Mesenchymal stem cell (in vitro differentiated cells and primary cell): ENCODE measurements around the gene SFRP5.

Experiments
- DNase-seq: peaks from one replicate; pipeline ENCODE4 v3.0.0-alpha.2; 2013
- H2AFZ ChIP-seq: one replicate; pipeline ENCODE4 v1.6.1; 2013; ENCODE audit warnings: low read depth, mild to moderate bottlenecking, control low read depth, inconsistent platforms, low read length, moderate library complexity
- H2AK5ac ChIP-seq: 2 replicates; pipeline ENCODE4 v1.6.1; 2013; ENCODE audit warnings: low read length, moderate library complexity, mild to moderate bottlenecking, inconsistent platforms; ENCODE audit not compliant: severe bottlenecking
- H2BK120ac ChIP-seq: one replicate; pipeline ENCODE4 v1.6.1; 2013; ENCODE audit warnings: low read depth, mild to moderate bottlenecking, inconsistent platforms, low read length, moderate library complexity
- H2BK12ac ChIP-seq, 2 experiments: one replicate each; pipeline ENCODE4 v1.6.1; 2013; ENCODE audit warnings: inconsistent platforms in 2 of 2, low read length in 2 of 2, mild to moderate bottlenecking in 2 of 2, moderate library complexity in 2 of 2, control low read depth in 1 of 2
- H2BK15ac ChIP-seq: one replicate; pipeline ENCODE4 v1.6.1; 2013; ENCODE audit warnings: mild to moderate bottlenecking, low read depth, inconsistent platforms; ENCODE audit not compliant: poor library complexity, severe bottlenecking
- H2BK5ac ChIP-seq: 2 replicates; pipeline ENCODE4 v1.6.1; 2013; ENCODE audit warnings: low read depth, mild to moderate bottlenecking, low read length, control low read depth, inconsistent platforms; ENCODE audit not compliant: poor library complexity, severe bottlenecking
- H3K14ac ChIP-seq, 2 experiments: one replicate each; pipeline ENCODE4 v1.6.1; 2013; ENCODE audit warnings: inconsistent platforms in 2 of 2, low read length in 2 of 2, control low read depth in 1 of 2, mild to moderate bottlenecking in 1 of 2, moderate library complexity in 1 of 2
- H3K18ac ChIP-seq, 2 experiments: one replicate each; pipeline ENCODE4 v1.6.1; 2013; ENCODE audit warnings: inconsistent platforms in 2 of 2, low read length in 2 of 2, control low read depth in 1 of 2, low read depth in 1 of 2, mild to moderate bottlenecking in 1 of 2
- H3K23ac ChIP-seq, 2 experiments: one replicate each; pipeline ENCODE4 v1.6.1; 2013; ENCODE audit warnings: inconsistent platforms in 2 of 2, low read length in 2 of 2, mild to moderate bottlenecking in 2 of 2, moderate library complexity in 2 of 2, control low read depth in 1 of 2
- H3K27ac ChIP-seq: 2 replicates; pipeline ENCODE4 v1.5.1; 2013; ENCODE audit warnings: mild to moderate bottlenecking, moderate library complexity, low read length, control low read depth, inconsistent platforms; ENCODE audit not compliant: poor library complexity, severe bottlenecking
- H3K27me3 ChIP-seq, 2 experiments: 2 replicates each; pipeline versions ENCODE4 v1.6.1 to v1.7.0; 2013; ENCODE audit warnings: low read length in 2 of 2, mild to moderate bottlenecking in 2 of 2, moderate library complexity in 2 of 2, control low read depth in 1 of 2, inconsistent platforms in 1 of 2; ENCODE audit not compliant: control insufficient read depth in 1 of 2, insufficient read depth in 1 of 2
- H3K36me3 ChIP-seq, 2 experiments: 2 replicates each; pipeline versions ENCODE4 v1.6.1 to v1.7.0; 2013; ENCODE audit warnings: low read length in 2 of 2, control low read depth in 1 of 2, inconsistent platforms in 1 of 2, low read depth in 1 of 2, mild to moderate bottlenecking in 1 of 2; ENCODE audit not compliant: insufficient read depth in 2 of 2, control insufficient read depth in 1 of 2
- H3K4ac ChIP-seq, 2 experiments: one replicate each; pipeline ENCODE4 v1.6.1; 2013; ENCODE audit warnings: inconsistent platforms in 2 of 2, low read length in 2 of 2, mild to moderate bottlenecking in 2 of 2, moderate library complexity in 2 of 2, control low read depth in 1 of 2, low read depth in 1 of 2
- H3K4me1 ChIP-seq: 2 replicates; pipeline ENCODE4 v1.6.1; 2013; ENCODE audit warnings: low read depth, low read length, control low read depth; ENCODE audit not compliant: control insufficient read depth, insufficient read depth
- H3K4me2 ChIP-seq: 2 replicates; pipeline ENCODE4 v1.6.1; 2013; ENCODE audit warnings: low read length, mild to moderate bottlenecking, inconsistent platforms; ENCODE audit not compliant: poor library complexity, severe bottlenecking
- H3K4me3 ChIP-seq, 2 experiments: 2 replicates each; pipeline versions ENCODE4 v1.5.1 to v1.7.0; 2013; ENCODE audit warnings: low read length in 2 of 2, mild to moderate bottlenecking in 2 of 2, control low read depth in 1 of 2, low read depth in 1 of 2; ENCODE audit not compliant: insufficient read depth in 1 of 2
- H3K79me1 ChIP-seq: replicated peaks from 2 replicates; pipeline ENCODE4 v1.6.1; 2013; ENCODE audit warnings: mild to moderate bottlenecking, control low read depth, low read length, inconsistent platforms; ENCODE audit not compliant: poor library complexity, severe bottlenecking
- H3K9ac ChIP-seq: 2 replicates; pipeline ENCODE4 v1.7.0; 2013; ENCODE audit warnings: mild to moderate bottlenecking, low read length, moderate library complexity
- H3K9me3 ChIP-seq: 2 replicates; pipeline ENCODE4 v1.7.0; 2013; ENCODE audit warnings: mild to moderate bottlenecking, low read length; ENCODE audit not compliant: control insufficient read depth
- H4K8ac ChIP-seq: one replicate; pipeline ENCODE4 v1.6.1; 2013; ENCODE audit warnings: inconsistent platforms, mild to moderate bottlenecking, low read length, moderate library complexity
- H4K91ac ChIP-seq: one replicate; pipeline ENCODE4 v1.6.1; 2013; ENCODE audit warnings: mild to moderate bottlenecking, low read length, inconsistent platforms
- WGBS: methylation state at CpG from one replicate; pipeline ENCODE4 v1.1.7; 2013; ENCODE audit warnings: mixed read lengths; 5-methylcytosine and 5-hydroxymethylcytosine counted together

Gene SFRP5

DNA sequence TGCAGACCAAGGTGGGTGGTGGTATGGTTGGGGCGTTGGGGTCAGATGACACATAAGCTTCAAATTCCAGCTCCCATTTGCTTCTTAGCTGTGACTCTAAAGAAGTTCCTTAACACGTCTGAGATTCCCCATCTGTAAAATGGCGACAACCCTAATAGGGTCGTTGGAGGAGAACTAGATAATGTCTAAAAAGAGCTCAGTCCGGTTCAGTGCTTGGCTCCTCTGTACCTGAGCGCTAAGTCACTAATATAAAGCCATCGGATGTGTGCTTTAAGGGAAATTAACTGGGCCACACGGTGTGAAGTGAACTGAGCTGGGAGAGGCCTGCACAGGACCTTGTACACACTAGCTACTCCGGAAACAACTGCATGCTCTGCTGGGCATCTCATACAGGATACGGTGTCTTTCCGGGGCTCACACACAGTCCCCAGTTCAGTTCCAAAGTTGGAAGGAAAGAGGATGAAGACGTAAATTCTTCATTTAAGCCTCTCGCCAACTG is 35.3 kb downstream of the SFRP5 start:
- peak overlapping the region in 1 of 2 experiments; percentile 51 for H2BK12ac ChIP-seq
- peaks cover 18% of the 10 kb centered on the region for H3K79me1 ChIP-seq
- no peak overlapping the region for H2AFZ ChIP-seq
- DNase-seq, result no peak
- H2BK15ac ChIP-seq, result no peak overlapping the region
- no peak overlapping the region for H3K14ac ChIP-seq
- peak overlapping the region; percentile 55 for H4K91ac ChIP-seq
- no peak overlapping the region for H2AK5ac ChIP-seq
- H2BK120ac ChIP-seq, result no peak overlapping the region
- H3K9me3 ChIP-seq, result no peaks in the 10 kb centered on the region
- H3K23ac ChIP-seq, result no peak overlapping the region
- peak overlapping the region; percentile 44 for H3K4me2 ChIP-seq
- peak overlapping the region; percentile 99 for H3K9ac ChIP-seq
- H3K4me3 ChIP-seq, result peak overlapping the region in 1 of 2 experiments; percentile 97
- peak overlapping the region; percentile 95 for H4K8ac ChIP-seq
- H3K4ac ChIP-seq, result peak overlapping the region in 1 of 2 experiments; percentile 71
- 78% methylated on average over 12 of the region's 13 CpGs for WGBS
- H3K18ac ChIP-seq, result peak overlapping the region; percentile 76 to 83
- peaks cover 12% of the 10 kb centered on the region for H3K4me1 ChIP-seq
- peaks cover 4 to 31% of the 10 kb centered on the region in 2 experiments for H3K36me3 ChIP-seq
- no peak overlapping the region for H2BK5ac ChIP-seq
- no peaks in the 10 kb centered on the region for H3K27me3 ChIP-seq
- no peak overlapping the region for H3K27ac ChIP-seq

- 89% methylated on average over 6 of the region's 6 CpGs for WGBS
- no peaks in the 10 kb centered on the region for H3K27me3 ChIP-seq
- H3K9me3 ChIP-seq, result no peaks in the 10 kb centered on the region
These were observed 37.8 kb downstream of the SFRP5 start for GRCh38 chr10:97734021-97734420.

DNA sequence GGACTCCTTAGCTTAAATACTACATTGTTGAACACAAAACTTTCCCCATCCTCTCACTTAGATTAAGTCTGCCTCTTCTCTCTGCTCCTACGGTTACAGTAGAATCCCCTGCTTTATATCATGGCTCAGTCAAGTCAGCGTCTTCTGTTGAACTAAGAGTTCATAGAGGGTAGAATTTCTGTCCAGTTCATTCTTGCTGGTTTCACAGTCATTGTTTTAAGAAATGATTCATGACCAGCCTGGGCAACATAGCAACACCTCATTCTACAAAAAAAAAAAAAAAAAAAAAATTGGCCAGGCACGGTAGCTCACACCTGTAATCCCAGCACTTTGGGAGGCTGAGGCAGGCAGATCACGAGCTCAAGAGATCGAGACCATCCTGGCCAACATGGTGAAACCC is 38.5 kb downstream of the SFRP5 start:
- Histone ChIP-seq H2AK5ac (no peak overlapping the region), H3K4ac (no peak overlapping the region), H2BK5ac (no peak overlapping the region), H3K79me1 (peaks cover 3% of the 10 kb centered on the region), H2BK12ac (no peak overlapping the region), H3K14ac (no peak overlapping the region), H4K8ac (no peak overlapping the region), H3K4me1 (peaks cover 7% of the 10 kb centered on the region), H3K23ac (no peak overlapping the region), H3K27ac (no peak overlapping the region), H4K91ac (no peak overlapping the region), H3K9ac (no peak overlapping the region), H3K18ac (no peak overlapping the region), H3K4me2 (no peak overlapping the region), H3K4me3 (no peak overlapping the region), H3K36me3 (no peaks in the 10 kb centered on the region), H3K27me3 (no peaks in the 10 kb centered on the region), H2BK120ac (no peak overlapping the region), H2BK15ac (no peak overlapping the region), H2AFZ (no peak overlapping the region), H3K9me3 (no peaks in the 10 kb centered on the region)
- 82% methylated on average over 3 of the region's 5 CpGs for WGBS
- DNase-seq, result no peak

More at GRCh38 chr10:97734021-97734420, 37.8 kb downstream of the SFRP5 start:
- Histone ChIP-seq H3K27ac (no peak overlapping the region), H3K14ac (no peak overlapping the region), H4K8ac (peak overlapping the region; percentile 56), H2BK120ac (no peak overlapping the region), H3K18ac (no peak overlapping the region), H3K79me1 (peaks cover 9% of the 10 kb centered on the region), H2BK5ac (no peak overlapping the region), H2AK5ac (no peak overlapping the region), H2AFZ (no peak overlapping the region), H4K91ac (no peak overlapping the region), H3K4me2 (no peak overlapping the region), H3K4ac (no peak overlapping the region), H3K4me1 (peaks cover 12% of the 10 kb centered on the region), H3K9ac (no peak overlapping the region), H2BK15ac (no peak overlapping the region), H3K4me3 (no peak overlapping the region), H3K23ac (no peak overlapping the region), H2BK12ac (no peak overlapping the region), H3K36me3 (peaks cover 4 to 6% of the 10 kb centered on the region in 2 experiments)
- no peak for DNase-seq

- DNase-seq, result no peak
- Histone ChIP-seq H3K27me3 (no peaks in the 10 kb centered on the region), H2BK12ac (no peak overlapping the region), H3K4ac (no peak overlapping the region), H2AFZ (no peak overlapping the region), H3K9ac (no peak overlapping the region), H3K9me3 (no peaks in the 10 kb centered on the region), H2BK5ac (no peak overlapping the region), H3K14ac (no peak overlapping the region), H3K4me3 (no peak overlapping the region), H2AK5ac (no peak overlapping the region), H3K4me2 (no peak overlapping the region), H3K27ac (no peak overlapping the region), H3K23ac (no peak overlapping the region), H3K79me1 (no peaks in the 10 kb centered on the region), H3K36me3 (no peaks in the 10 kb centered on the region), H4K8ac (no peak overlapping the region), H3K18ac (no peak overlapping the region), H2BK15ac (no peak overlapping the region), H2BK120ac (no peak overlapping the region), H3K4me1 (peaks cover 4% of the 10 kb centered on the region), H4K91ac (no peak overlapping the region)
- whole genome bisulfite sequencing, result 85% methylated on average over 4 of the region's 4 CpGs
These were observed 39.8 kb downstream of the SFRP5 start for GRCh38 chr10:97732052-97732359.
